Skeletal muscle tissue (tissue), 4 donors: ENCODE results near the gene ACVR1B. TPM values are rescaled to one million over a fixed set of nuclear protein-coding genes. Genes with fewer than 3 reads are reported as not detected.
"Not testable (repeated sequence)": the region's sequence is repeated elsewhere in the genome, so short reads cannot be mapped to it uniquely, and the experiment has no call there.

Experiments used
- H3K27ac ChIP-seq: one replicate; pipeline ENCODE4 v1.7.0; 2013; ENCODE audit warnings: mild to moderate bottlenecking, low read depth, low read length, inconsistent platforms
- H3K27me3 ChIP-seq, 3 donors: one replicate each; pipeline ENCODE4 v1.7.0; 2013; ENCODE audit warnings: low read length in 3 of 3; ENCODE audit not compliant: control insufficient read depth in 3 of 3, insufficient read depth in 3 of 3
- H3K36me3 ChIP-seq, 3 donors: one replicate each; pipeline ENCODE4 v1.7.0; 2013; ENCODE audit warnings: low read length in 3 of 3; ENCODE audit not compliant: control insufficient read depth in 3 of 3, insufficient read depth in 3 of 3
- H3K4me1 ChIP-seq, 3 donors: one replicate each; pipeline ENCODE4 v1.7.0; 2013; ENCODE audit warnings: low read length in 3 of 3, mild to moderate bottlenecking in 3 of 3; ENCODE audit not compliant: control insufficient read depth in 3 of 3, insufficient read depth in 3 of 3
- H3K4me3 ChIP-seq, 3 donors: one replicate each; pipeline ENCODE4 v1.7.0; 2013; ENCODE audit warnings: low read length in 3 of 3
- H3K9ac ChIP-seq, 3 donors: one replicate each; pipeline ENCODE4 v1.7.0; 2013; ENCODE audit warnings: low read length in 3 of 3, mild to moderate bottlenecking in 3 of 3, moderate library complexity in 2 of 3, low read depth in 1 of 3
- H3K9me3 ChIP-seq, 3 donors: one replicate each; pipeline ENCODE4 v1.7.0; 2013; ENCODE audit warnings: low read length in 3 of 3; ENCODE audit not compliant: control insufficient read depth in 3 of 3
- total RNA-seq: library from RNA; depleted of rRNA; stranded (reverse); fragments of >200 nt; gene quantifications from one replicate; pipeline ENCODE4 v1.2.3, GENCODE V29; 2014
- donor health status: Osteomylitis.

ACVR1B gene
- total RNA-seq, 1 donor from 2014 or later: 8.4 TPM

- peaks cover 31 to 36% (median 32%) of the 10 kb centered on the region in 3 donors for H3K4me1 ChIP-seq
- no peak overlapping the region for H3K27ac ChIP-seq
- peaks cover 27 to 33% (median 32%) of the 10 kb centered on the region in 3 donors for H3K36me3 ChIP-seq
Observed at GRCh38 chr12:51976376-51977160, 25.1 kb downstream of the ACVR1B start.

GRCh38 chr12:51977320-51977753 is 25.8 kb downstream of the ACVR1B start:
- no peaks in the 10 kb centered on the region for H3K27me3 ChIP-seq
- peaks cover 25 to 29% (median 27%) of the 10 kb centered on the region in 3 donors for H3K4me1 ChIP-seq
- H3K36me3 ChIP-seq: peaks cover 29 to 38% (median 33%) of the 10 kb centered on the region in 3 donors

More at GRCh38 chr12:51976376-51977160, 25.1 kb downstream of the ACVR1B start:
- H3K9me3 ChIP-seq: no peaks in the 10 kb centered on the region
- H3K4me3 ChIP-seq: no peak overlapping the region
- no peaks in the 10 kb centered on the region for H3K27me3 ChIP-seq
- no peak overlapping the region for H3K9ac ChIP-seq

GRCh38 chr12:51979306-51979705 is 27.8 kb downstream of the ACVR1B start:
- H3K36me3 ChIP-seq: peaks cover 39 to 54% (median 46%) of the 10 kb centered on the region in 3 donors
- not testable (repeated sequence) for H3K9ac ChIP-seq, H3K27me3 ChIP-seq, H3K27ac ChIP-seq, H3K9me3 ChIP-seq, H3K4me3 ChIP-seq
- H3K4me1 ChIP-seq: peaks cover 6 to 10% (median 8%) of the 10 kb centered on the region in 3 donors

More at GRCh38 chr12:51977320-51977753, 25.8 kb downstream of the ACVR1B start:
- H3K9ac ChIP-seq: no peak overlapping the region
- no peaks in the 10 kb centered on the region for H3K9me3 ChIP-seq
- H3K27ac ChIP-seq: no peak overlapping the region
- no peak overlapping the region for H3K4me3 ChIP-seq

GRCh38 chr12:51980051-51980808 is 28.7 kb downstream of the ACVR1B start:
- H3K4me1 ChIP-seq: peaks cover 0 to 2% (median 1%) of the 10 kb centered on the region in 3 donors
- H3K27ac ChIP-seq: no peak overlapping the region
- H3K27me3 ChIP-seq: no peaks in the 10 kb centered on the region
- H3K4me3 ChIP-seq: no peak overlapping the region
- no peak overlapping the region for H3K9ac ChIP-seq
- no peaks in the 10 kb centered on the region for H3K9me3 ChIP-seq
- H3K36me3 ChIP-seq: peaks cover 45 to 62% (median 53%) of the 10 kb centered on the region in 3 donors

- Histone ChIP-seq H3K9me3 (no peaks in the 10 kb centered on the region), H3K27ac (no peak overlapping the region), H3K27me3 (no peaks in the 10 kb centered on the region), H3K4me3 (no peak overlapping the region), H3K4me1 (no peaks in the 10 kb centered on the region), H3K9ac (no peak overlapping the region), H3K36me3 (peaks cover 45 to 62% (median 52%) of the 10 kb centered on the region in 3 donors)
Observed at GRCh38 chr12:51980809-51981127, 29.3 kb downstream of the ACVR1B start.

GRCh38 chr12:51984657-51985056 is 33.2 kb downstream of the ACVR1B start:
- H3K36me3 ChIP-seq: peaks cover 32 to 51% (median 41%) of the 10 kb centered on the region in 3 donors
- H3K9me3 ChIP-seq: no peaks in the 10 kb centered on the region
- H3K27me3 ChIP-seq: no peaks in the 10 kb centered on the region
- H3K27ac ChIP-seq: no peak overlapping the region
- H3K4me1 ChIP-seq: no peaks in the 10 kb centered on the region
- H3K9ac ChIP-seq: no peak overlapping the region
- no peak overlapping the region for H3K4me3 ChIP-seq

GRCh38 chr12:51985154-51985835 is 33.8 kb downstream of the ACVR1B start:
- no peaks in the 10 kb centered on the region for H3K4me1 ChIP-seq
- H3K36me3 ChIP-seq: peaks cover 32 to 51% (median 41%) of the 10 kb centered on the region in 3 donors
- no peak overlapping the region for H3K27ac ChIP-seq
- H3K27me3 ChIP-seq: no peaks in the 10 kb centered on the region
- H3K9ac ChIP-seq: peak overlapping the region in 1 of 3 donors; percentile 36
- no peak overlapping the region for H3K4me3 ChIP-seq
- no peaks in the 10 kb centered on the region for H3K9me3 ChIP-seq

- Histone ChIP-seq H3K36me3 (peaks cover 25 to 46% (median 35%) of the 10 kb centered on the region in 3 donors), H3K4me1 (no peaks in the 10 kb centered on the region), H3K9me3 (no peaks in the 10 kb centered on the region)
Observed at GRCh38 chr12:51986834-51987233, 35.3 kb downstream of the ACVR1B start.

GRCh38 chr12:51992246-51992645 is 40.7 kb downstream of the ACVR1B start:
- Histone ChIP-seq H3K27ac (no peak overlapping the region), H3K4me1 (peaks cover 0 to 2% (median 0%) of the 10 kb centered on the region in 3 donors), H3K27me3 (no peaks in the 10 kb centered on the region), H3K9ac (no peak overlapping the region), H3K4me3 (no peak overlapping the region), H3K9me3 (no peaks in the 10 kb centered on the region), H3K36me3 (peaks cover 28 to 29% (median 29%) of the 10 kb centered on the region in 3 donors)

More at GRCh38 chr12:51986834-51987233, 35.3 kb downstream of the ACVR1B start:
- no peak overlapping the region for H3K9ac ChIP-seq
- H3K27ac ChIP-seq: no peak overlapping the region
- H3K27me3 ChIP-seq: no peaks in the 10 kb centered on the region
- H3K4me3 ChIP-seq: no peak overlapping the region
